22Rv1 (cell line): ENCODE measurements around the gene FAM177B.

Source experiments
- H3K27ac ChIP-seq: fragments of 450-650 bp; 2 replicates; pipeline ENCODE4 v1.5.1; 2017
- CTCF ChIP-seq: fragments of 450-650 bp; IDR thresholded peaks from 2 replicates; pipeline ENCODE4 v1.5.1; 2017; ENCODE audit warnings: mild to moderate bottlenecking
- ZFX ChIP-seq: fragments of 450-650 bp; IDR thresholded peaks from 2 replicates; pipeline ENCODE4 v1.6.1; 2017; ENCODE audit warnings: antibody characterized with exemption, borderline replicate concordance

The FAM177B gene

DNA sequence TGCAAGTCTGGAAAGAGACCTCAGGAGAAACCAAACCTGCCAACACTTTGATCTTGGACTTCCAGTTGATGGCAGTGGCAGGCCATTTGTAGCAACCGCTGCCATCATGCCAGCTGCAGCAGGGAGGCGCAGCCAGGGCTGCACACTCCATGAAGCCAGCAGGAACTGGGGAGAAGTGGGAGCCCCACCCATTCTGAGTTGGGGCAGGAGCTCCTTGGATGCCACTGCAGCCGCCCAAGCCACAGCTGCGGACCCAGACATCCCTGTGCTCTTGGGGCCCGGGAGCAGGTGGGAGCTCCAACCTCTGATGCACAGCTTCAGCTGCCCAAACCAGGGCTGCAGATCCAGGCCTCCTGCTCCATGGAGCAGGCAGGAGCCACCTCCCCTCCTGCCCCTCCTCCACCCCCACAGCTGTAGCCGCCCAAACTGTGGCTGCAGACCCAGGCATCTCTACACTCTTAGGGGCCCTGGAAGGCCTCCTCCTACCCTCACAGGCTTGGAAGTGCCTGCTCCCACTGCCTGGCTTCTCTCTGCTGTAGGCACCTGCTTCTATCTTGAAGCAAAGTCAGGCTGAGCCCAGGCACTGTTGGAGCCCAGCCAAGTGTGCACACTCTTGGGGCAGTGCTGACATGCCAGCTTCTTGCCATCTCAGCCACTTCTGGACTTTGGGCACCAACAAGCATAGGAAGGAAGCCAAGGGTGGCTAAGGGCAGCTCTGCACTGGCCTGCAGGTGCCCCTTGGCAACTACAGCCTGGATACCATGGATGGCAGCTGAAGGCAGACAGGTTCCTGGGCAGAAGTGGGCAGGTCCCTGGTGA lies 57.9 kb downstream of the FAM177B start:
- H3K27ac ChIP-seq, result no peak overlapping the region
- TF ChIP-seq ZFX, result no peak
- peak; percentile 34 for TF ChIP-seq CTCF

DNA sequence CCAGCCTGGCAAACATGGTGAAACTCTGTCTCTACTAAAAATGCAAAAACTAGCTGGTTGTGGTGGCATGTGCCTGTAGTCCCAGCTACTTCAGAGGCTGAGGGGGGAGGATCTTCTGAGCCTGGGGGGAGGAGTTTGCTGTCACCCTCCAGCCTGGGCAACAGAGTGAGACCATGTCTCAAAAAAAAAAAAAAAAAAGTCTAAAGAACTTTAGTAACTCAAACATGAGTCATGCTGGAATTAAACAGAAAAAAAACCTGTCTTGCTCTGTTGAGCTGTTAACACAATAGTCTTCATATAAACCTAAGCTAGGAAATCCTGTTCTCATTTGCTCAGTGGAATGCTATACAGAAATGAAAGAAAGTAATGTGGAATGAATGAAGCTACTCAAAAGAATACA lies 61.1 kb downstream of the FAM177B start:
- H3K27ac ChIP-seq, result no peak overlapping the region
- no peak for TF ChIP-seq CTCF
- TF ChIP-seq ZFX, result no peak

DNA sequence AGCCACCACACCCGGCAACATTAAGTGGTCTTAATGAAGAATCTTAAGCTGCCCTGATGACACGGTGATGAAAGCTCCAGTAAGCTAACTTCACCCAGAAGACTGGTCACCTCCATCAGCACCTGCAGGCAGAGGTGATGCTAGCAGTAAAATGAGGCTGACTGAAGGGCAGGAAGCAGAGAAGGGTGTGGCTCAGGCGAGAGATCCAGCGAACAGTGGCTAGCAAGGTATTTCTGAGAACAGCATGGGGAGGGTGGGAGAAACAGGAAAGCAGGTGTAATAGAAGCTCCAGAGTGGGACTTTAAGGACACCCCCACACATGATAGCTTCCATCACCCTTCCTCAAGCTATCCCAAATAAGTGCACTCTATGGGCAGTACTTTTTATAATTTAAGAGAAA lies 62.0 kb downstream of the FAM177B start:
- H3K27ac ChIP-seq, result no peak overlapping the region
- TF ChIP-seq CTCF (no peak), ZFX (no peak)
